ENCODE measurements around the gene AK2.
"Not testable (repeated sequence)": the region's sequence is repeated elsewhere in the genome, so short reads cannot be mapped to it uniquely, and the experiment has no call there.

The AK2 gene

GRCh38 chr1:32997381-32997891 is 39.2 kb downstream of the AK2 start:
- no peak for DNase-seq

DNA sequence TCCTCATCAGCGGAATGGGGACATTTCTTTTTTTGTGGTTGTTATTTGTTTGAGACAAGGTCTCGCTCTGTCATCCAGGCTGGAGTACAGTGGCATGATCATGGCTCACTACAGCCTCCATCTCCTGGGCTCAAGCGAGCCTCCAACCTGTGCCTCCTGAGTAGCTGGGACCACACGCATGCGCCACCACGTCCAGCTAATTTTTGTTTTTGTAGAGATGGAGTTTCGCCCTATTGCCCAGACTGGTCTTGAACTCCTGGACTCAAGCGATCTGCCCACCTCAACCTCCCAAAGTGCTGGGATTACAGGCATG is 43.4 kb downstream of the AK2 start:
- DNase-seq: not testable (repeated sequence)

DNA sequence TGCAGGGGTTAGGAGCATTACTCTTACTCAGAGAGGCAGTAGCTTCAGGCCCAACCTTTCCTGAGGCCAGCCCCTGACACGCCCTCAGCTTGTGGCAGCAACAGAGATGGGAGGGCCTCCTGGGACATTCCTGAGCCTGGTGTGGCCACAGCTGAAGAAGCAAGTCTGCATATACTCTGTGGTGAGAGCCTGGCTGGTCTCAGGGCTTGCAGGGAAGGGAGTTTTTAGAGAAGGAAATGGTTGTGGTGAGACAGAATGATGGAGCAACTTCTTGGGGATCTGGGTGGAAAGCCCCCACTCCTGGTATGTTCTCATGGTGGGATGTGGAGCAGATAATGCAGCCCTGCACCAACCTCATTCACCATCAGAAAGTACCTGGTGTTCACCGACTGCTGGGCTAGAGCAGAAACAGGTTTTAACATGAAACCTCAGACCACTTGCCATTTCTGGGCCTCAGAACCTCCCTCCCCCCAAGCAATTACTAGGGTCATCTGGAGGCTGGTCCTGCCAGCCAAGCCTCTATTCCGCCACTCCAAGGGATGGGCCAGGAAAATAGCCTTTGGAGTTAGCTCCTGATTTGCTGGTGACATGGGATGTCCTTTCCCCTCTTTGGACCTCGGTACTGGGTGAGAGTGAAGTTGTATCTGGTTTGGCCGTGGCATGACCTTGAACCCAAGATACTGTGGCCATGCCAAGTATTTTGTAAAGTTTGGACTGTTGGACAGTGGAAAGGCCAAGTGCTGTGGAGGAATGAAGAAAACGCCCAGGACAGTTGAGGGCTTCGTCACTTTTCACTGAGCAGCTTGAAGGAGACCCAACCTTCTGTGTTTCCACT is 44.0 kb downstream of the AK2 start:
- peak; percentile 34 for DNase-seq

DNA sequence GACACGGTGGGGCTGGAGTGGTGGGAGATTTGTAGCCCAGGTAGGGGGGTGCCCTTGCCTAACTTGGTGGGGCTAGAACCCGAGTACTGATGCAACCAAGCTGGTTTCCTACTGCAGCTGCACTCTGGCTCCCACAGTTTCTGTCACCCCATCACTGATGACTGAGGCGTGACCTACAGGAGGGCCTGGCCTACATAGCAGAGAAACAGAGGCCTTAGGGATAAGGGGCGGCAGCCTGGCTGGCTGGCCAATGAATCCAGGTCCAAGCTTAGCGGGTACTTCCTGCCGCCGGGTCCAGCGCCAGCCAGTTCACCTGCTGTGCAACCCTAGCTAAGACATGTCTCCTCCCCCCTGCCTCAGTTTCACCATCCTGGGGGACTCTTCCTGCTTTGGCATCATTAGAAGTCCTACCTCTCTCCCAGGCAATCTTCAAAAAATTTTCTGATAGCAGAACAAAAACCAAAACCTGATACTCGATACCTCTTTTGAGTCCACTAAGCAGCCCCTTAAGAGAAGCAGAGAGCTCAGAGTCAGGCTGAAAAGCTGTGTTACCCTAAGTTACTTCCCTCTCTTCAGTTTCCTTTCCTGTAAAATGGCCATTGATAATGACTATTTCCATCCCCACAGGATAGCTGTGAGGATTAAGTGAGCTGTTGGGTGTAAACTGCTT is 44.7 kb downstream of the AK2 start:
- DNase-seq: no peak

- DNase-seq: no peak
These were observed 45.3 kb downstream of the AK2 start for GRCh38 chr1:32991386-32991785.

- no peak for DNase-seq
These were observed 45.8 kb downstream of the AK2 start for GRCh38 chr1:32990887-32991286.

- DNase-seq: peak; percentile 59
These were observed 47.3 kb downstream of the AK2 start for GRCh38 chr1:32989160-32990050.

DNA sequence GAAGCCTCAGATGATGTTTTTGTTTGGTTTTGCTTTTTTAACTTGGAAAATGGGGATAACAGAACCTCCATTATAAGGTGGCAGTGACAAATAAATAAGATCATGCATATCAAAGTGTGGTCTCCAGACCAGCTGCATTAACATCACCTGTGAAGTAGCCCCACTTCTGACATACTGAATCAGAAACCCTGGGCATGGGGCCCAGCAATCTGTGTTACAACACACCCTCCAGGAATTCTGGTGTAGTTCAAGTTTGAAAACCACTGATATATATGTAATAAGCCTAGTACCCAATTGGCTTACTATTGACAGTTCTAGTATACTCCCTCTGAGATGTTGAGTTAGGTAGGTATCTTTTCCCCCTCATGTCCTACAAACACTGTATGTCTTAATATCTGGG is 48.0 kb downstream of the AK2 start:
- no peak for DNase-seq

GRCh38 chr1:32985226-32985625 is 51.5 kb downstream of the AK2 start:
- DNase-seq: no peak

DNA sequence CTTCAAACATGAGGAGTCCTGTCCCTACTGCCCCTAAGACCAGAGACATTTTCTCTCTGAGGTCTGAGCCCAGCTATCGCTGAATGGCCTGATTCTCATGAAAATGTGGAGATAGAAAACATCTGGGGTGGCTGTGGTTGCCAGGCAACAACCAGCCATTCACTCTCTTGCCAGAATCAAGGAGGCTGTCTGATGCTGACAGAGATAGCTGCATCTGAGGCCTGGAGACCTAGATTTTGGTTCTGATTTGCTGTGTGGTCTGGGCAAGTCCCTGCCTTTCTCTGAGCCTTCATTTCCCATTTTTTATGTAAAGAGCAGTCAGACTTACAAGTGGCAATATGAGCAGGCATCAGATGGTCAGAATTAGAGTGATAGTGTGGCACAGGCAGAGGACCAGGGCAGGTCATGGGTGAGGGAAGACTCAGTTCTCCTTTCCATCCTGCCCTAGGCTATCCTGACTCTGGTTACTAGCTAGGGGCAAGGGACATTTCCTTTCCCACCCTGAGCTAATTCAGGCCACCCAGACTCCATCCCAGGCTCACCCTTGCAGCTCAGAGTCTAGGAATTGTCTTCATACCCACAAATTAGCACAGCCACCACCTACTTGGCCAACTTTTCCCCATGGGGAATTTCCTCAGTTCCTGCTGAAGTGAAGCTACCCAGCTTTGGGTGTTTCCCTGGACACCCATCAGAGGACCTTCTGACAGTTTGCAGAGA is 52.1 kb downstream of the AK2 start:
- no peak for DNase-seq

- no peak for DNase-seq
These were observed 52.6 kb downstream of the AK2 start for GRCh38 chr1:32984090-32984454.

GRCh38 chr1:32983020-32983419 is 53.7 kb downstream of the AK2 start:
- no peak for DNase-seq

DNA sequence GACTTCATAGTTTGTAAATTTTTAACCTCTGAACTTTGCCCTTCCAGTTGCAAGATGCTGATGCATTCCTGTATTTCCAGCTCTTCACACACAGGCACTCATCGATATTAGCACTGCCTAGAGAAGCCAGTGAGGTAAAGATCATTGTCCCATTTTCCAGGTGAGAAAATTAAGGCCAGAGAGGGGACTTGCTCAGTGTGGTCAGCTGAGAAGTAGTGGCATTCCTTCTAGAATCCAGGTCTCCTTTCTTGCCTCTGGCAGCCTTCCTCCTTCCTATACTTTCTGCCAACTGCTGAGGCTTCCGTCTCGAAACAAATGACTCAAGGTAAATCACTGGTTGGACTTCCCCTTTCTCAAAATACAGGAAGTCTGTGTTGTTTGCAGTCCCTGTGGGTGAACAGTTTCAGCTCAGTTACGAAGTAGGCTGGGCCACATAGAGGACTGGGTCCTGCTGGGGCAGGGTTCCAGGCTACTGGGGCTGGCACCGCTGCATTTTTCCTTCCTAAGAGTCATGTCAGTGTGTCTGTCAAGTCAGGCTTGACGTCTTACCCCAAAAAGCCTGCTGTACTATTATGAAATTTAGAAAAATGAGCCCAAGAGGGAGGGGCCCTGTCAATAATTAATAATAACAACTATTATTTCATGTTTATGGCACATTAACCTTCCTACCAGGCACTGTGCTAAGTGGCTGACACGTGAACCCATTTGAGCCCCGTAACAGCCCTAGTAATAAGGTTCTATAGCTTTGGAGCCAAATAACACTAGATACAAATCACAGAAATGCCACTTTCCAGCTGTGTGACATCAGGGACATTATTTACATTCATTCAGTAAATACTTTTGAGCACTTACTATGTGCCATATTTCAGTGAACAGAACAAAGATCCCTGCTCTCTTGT is 55.4 kb downstream of the AK2 start:
- DNase-seq: no peak

- DNase-seq: no peak
These were observed 56.6 kb downstream of the AK2 start for GRCh38 chr1:32980080-32980479.

DNA sequence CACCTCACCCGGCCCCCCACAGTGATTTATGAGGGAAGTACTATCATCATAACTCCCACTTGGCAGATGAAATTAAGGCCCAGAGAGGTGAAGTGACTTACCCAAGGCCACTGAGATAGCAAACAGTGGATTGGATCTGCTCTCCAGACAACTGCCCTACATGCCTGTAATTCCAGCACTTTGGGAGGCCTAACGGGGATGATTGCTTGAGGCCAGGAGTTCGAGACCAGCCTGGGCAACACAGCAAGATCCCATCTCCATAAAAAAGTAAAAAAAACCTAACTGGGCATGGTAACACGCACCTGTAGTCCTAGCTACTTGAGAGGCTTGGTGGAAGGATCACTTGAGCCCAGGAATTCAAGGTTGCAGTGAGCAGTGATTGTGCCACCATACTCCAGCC is 57.8 kb downstream of the AK2 start:
- DNase-seq: no peak

DNA sequence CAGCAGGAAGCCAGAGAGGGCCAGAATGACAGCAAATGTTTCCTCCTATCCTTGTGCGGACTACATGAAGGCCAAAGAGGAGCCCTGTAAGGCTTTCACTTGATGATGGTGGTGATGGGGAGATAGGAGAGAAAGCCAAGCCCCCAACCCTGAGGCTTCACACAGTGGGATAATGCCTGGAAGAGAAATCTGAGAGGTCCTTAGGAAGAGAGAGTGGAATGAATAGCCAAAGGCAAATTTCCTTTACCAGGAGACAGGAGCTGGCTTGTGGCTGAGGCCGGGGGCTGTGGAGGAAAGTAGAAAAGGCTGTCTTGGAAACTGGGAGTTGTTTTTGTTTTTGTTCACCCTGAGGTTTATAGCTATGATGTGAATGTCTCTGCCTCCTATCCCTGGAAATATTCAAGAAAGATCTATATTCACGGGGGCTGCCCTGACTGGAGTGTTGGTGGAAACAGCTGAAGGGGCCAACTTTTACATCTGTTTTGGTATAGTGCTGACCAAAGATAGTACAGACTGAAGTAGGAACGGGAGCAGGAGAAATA is 59.1 kb downstream of the AK2 start:
- DNase-seq: no peak

DNA sequence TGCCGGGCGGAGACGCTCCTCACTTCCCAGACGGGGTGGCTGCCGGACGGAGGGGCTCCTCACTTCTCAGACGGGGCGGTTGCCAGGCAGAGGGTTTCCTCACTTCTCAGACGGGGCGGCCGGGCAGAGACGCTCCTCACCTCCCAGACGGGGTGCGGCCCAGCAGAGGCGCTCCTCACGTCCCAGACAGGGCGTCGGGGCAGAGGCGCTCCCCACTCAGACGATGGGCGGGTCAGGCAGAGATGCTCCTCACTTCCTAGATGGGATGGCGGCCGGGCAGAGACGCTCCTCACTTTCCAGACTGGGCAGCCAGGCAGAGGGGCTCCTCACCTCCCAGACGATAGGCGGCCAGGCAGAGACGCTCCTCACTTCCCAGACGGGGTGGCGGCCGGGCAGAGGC is 61.6 kb downstream of the AK2 start:
- DNase-seq: not testable (repeated sequence)

DNA sequence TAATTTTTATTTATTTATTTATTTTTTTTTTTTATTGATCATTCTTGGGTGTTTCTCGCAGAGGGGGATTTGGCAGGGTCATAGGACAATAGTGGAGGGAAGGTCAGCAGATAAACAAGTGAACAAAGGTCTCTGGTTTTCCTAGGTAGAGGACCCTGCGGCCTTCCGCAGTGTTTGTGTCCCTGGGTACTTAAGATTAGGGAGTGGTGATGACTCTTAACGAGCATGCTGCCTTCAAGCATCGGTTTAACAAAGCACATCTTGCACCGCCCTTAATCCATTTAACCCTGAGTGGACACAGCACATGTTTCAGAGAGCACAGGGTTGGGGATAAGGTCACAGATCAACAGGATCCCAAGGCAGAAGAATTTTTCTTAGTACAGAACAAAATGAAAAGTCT is 63.2 kb downstream of the AK2 start:
- DNase-seq: not testable (repeated sequence)

GRCh38 chr1:32972814-32973428 is 63.8 kb downstream of the AK2 start:
- no peak for DNase-seq

DNA sequence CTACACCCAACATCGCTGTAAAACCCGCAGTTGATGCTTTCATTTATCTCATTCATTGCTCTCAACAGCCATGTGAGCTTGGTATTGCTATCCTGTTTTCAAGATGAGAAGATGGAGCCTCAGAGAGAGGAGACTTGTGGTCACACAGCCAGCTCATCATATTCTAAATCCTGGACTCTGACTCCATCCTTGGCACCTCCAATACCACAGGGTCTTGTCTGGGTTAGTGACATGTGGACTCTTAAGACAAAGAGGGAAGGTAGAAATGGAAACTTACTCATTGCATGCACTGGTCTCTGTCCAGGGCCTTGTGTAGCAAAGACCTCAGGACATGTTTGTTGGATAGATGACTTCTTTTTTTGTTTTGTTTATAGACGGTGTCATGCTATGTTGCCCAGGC is 65.1 kb downstream of the AK2 start:
- no peak for DNase-seq

DNA sequence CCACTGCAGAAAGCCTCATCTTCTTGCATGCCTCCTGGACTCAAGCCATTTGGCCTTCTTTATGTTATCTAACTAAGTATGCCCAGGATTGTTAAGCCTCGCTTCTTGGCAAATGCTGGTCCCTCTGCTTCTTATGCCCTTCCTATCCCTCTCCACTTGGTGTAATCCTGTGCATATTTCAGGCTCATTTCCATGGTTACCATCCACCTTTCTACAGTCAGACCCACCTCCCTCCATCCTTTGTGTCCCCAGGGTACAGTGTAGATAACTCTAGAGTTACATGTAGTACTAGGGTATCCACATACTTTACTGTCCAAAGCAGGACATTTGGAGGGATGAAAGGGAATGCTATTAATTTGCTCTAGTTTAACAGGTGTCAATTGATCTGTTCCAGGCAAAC is 65.5 kb downstream of the AK2 start:
- DNase-seq: no peak
